ENCODE data around the gene PPP2R2C. TPM values are rescaled to one million over a fixed set of nuclear protein-coding genes. Genes with fewer than 3 reads are reported as not detected.

The PPP2R2C gene
- total RNA-seq, 2 experiments from 2014 or later, result not detected

- no peak overlapping the region for H3K4me3 Mint-ChIP-seq
- H3K4me1 Mint-ChIP-seq, result no peaks in the 10 kb centered on the region
- ChIA-PET POLR2A (no interaction called here), CTCF (no interaction called here)
- peaks cover 4% of the 10 kb centered on the region for H3K27me3 Mint-ChIP-seq
- H3K9me3 Mint-ChIP-seq, result peaks cover 2% of the 10 kb centered on the region
- H3K27ac Mint-ChIP-seq, result no peak overlapping the region
- H3K36me3 Mint-ChIP-seq (ENCODE audit: low read depth), result no peaks in the 10 kb centered on the region
- DNase-seq, result no peak
Measured at GRCh38 chr4:6415031-6415705, 57.2 kb downstream of the PPP2R2C start.

- Mint-ChIP-seq H3K9me3 (peaks cover 2% of the 10 kb centered on the region), H3K36me3 (ENCODE audit: low read depth) (no peaks in the 10 kb centered on the region), H3K27ac (no peak overlapping the region), H3K27me3 (peaks cover 4% of the 10 kb centered on the region), H3K4me1 (no peaks in the 10 kb centered on the region), H3K4me3 (no peak overlapping the region)
- DNase-seq, result no peak
- ChIA-PET CTCF (no interaction called here), POLR2A (no interaction called here)
Measured at GRCh38 chr4:6414578-6414977, 57.8 kb downstream of the PPP2R2C start.

- H3K27me3 Mint-ChIP-seq, result peaks cover 12% of the 10 kb centered on the region
- no peak overlapping the region for H3K4me3 Mint-ChIP-seq
Measured at GRCh38 chr4:6410664-6411063, 61.8 kb downstream of the PPP2R2C start.

GRCh38 chr4:6410068-6410467 lies 62.3 kb downstream of the PPP2R2C start:
- Mint-ChIP-seq H3K27me3 (peaks cover 18% of the 10 kb centered on the region), H3K36me3 (ENCODE audit: low read depth) (no peaks in the 10 kb centered on the region), H3K4me1 (no peaks in the 10 kb centered on the region), H3K4me3 (no peak overlapping the region), H3K9me3 (peaks cover 2% of the 10 kb centered on the region), H3K27ac (no peak overlapping the region)
- POLR2A ChIA-PET, result no interaction called here
- CTCF ChIA-PET, result no interaction called here
- no peak for DNase-seq

More at GRCh38 chr4:6410664-6411063, 61.8 kb downstream of the PPP2R2C start:
- no peak for DNase-seq
- no peak overlapping the region for H3K27ac Mint-ChIP-seq
- H3K4me1 Mint-ChIP-seq, result no peaks in the 10 kb centered on the region
- ChIA-PET CTCF (no interaction called here), POLR2A (no interaction called here)
- H3K36me3 Mint-ChIP-seq (ENCODE audit: low read depth), result no peaks in the 10 kb centered on the region
- H3K9me3 Mint-ChIP-seq, result peaks cover 2% of the 10 kb centered on the region

DNA sequence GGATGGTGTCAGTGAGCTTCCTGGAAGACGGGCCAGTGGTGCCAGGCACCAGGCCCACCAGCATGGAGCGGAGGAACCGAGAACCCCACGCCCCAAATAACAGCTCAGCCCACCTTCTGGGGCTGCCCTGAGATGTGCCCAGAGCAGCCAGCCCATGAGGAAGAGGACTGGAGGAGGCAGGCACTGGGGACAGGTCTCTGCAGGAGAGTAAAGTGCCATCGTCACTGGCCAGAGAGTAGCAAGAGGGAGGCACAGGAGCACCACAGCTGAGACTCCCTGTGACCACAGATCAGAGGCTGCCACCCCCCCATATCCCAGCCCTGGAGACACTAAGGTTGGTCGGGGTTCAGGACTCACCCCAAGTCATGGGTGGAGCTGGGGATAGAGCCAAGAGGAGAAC lies 63.0 kb downstream of the PPP2R2C start:
- peaks cover 25% of the 10 kb centered on the region for H3K27me3 Mint-ChIP-seq
- H3K9me3 Mint-ChIP-seq, result peaks cover 2% of the 10 kb centered on the region
- POLR2A ChIA-PET, result no interaction called here
- H3K27ac Mint-ChIP-seq, result no peak overlapping the region
- H3K36me3 Mint-ChIP-seq (ENCODE audit: low read depth), result no peaks in the 10 kb centered on the region
- H3K4me1 Mint-ChIP-seq, result no peaks in the 10 kb centered on the region
- DNase-seq, result no peak
- H3K4me3 Mint-ChIP-seq, result no peak overlapping the region
- CTCF ChIA-PET, result interaction anchor here (0.7 kb wide), 1 partner anchor 188 kb away, joined by 3 read pairs; no protein-coding TSS in a partner anchor

DNA sequence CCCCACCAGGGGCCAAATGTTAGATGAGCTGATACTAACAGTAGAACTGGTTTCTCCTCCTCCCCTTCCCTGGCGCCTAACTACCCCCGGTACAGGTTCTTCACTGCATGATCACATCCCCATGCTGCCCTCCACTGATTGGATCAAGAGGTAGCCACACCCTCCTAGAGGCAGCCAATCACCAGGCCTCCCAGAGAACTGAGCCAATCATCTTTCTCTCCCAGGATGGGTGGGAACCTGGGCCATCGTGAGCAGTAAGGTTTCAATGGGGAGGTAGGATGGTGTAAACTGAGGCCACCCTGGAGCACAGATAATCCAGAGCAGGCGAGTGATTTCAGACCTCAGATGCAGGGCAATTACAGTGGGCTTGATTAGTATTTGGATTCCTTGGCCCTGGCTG lies 64.2 kb downstream of the PPP2R2C start:
- Mint-ChIP-seq H3K9me3 (peaks cover 2% of the 10 kb centered on the region), H3K4me3 (no peak overlapping the region), H3K36me3 (ENCODE audit: low read depth) (no peaks in the 10 kb centered on the region), H3K4me1 (peaks cover 4% of the 10 kb centered on the region), H3K27me3 (peaks cover 29% of the 10 kb centered on the region), H3K27ac (no peak overlapping the region)
- POLR2A ChIA-PET, result no interaction called here
- CTCF ChIA-PET, result no interaction called here
- no peak for DNase-seq

DNA sequence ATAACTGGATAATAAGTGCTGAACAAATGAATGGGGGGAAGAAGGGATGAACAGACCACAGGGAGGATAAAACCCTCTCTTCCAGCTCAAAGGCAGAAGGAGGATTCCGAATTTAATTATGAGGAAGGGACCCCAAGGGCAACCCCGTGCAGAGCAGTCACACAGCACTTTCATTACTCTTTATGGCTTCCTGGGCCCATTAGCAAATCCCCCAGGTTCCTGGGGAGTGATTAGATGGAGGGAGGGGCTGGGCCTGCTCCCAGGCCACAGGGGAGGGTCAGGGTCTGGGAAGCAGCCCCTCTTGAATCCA lies 67.1 kb downstream of the PPP2R2C start:
- no peaks in the 10 kb centered on the region for H3K9me3 Mint-ChIP-seq
- POLR2A ChIA-PET, result no interaction called here
- no peak overlapping the region for H3K27ac Mint-ChIP-seq
- H3K27me3 Mint-ChIP-seq, result peaks cover 46% of the 10 kb centered on the region
- H3K4me1 Mint-ChIP-seq, result peaks cover 14% of the 10 kb centered on the region
- CTCF ChIA-PET, result no interaction called here
- no peaks in the 10 kb centered on the region for H3K36me3 Mint-ChIP-seq (ENCODE audit: low read depth)
- no peak for DNase-seq
- no peak overlapping the region for H3K4me3 Mint-ChIP-seq

- CTCF ChIA-PET, result no interaction called here
- H3K4me1 Mint-ChIP-seq, result peaks cover 14% of the 10 kb centered on the region
- H3K4me3 Mint-ChIP-seq, result no peak overlapping the region
- DNase-seq, result no peak
- peaks cover 48% of the 10 kb centered on the region for H3K27me3 Mint-ChIP-seq
- no peaks in the 10 kb centered on the region for H3K36me3 Mint-ChIP-seq (ENCODE audit: low read depth)
- no peak overlapping the region for H3K27ac Mint-ChIP-seq
- POLR2A ChIA-PET, result no interaction called here
- no peaks in the 10 kb centered on the region for H3K9me3 Mint-ChIP-seq
Measured at GRCh38 chr4:6404611-6405396, 67.6 kb downstream of the PPP2R2C start.

- CTCF ChIA-PET, result no interaction called here
- POLR2A ChIA-PET, result interaction anchor here (1.1 kb wide), 1 partner anchor 9 kb away, joined by 3 read pairs; no protein-coding TSS in a partner anchor
- H3K9me3 Mint-ChIP-seq, result no peaks in the 10 kb centered on the region
- DNase-seq, result no peak
- peaks cover 61% of the 10 kb centered on the region for H3K27me3 Mint-ChIP-seq
- H3K36me3 Mint-ChIP-seq (ENCODE audit: low read depth), result no peaks in the 10 kb centered on the region
- peak overlapping the region; percentile 34 for H3K4me3 Mint-ChIP-seq
- H3K27ac Mint-ChIP-seq, result no peak overlapping the region
- peaks cover 14% of the 10 kb centered on the region for H3K4me1 Mint-ChIP-seq
Measured at GRCh38 chr4:6403400-6403685, 69.1 kb downstream of the PPP2R2C start.

DNA sequence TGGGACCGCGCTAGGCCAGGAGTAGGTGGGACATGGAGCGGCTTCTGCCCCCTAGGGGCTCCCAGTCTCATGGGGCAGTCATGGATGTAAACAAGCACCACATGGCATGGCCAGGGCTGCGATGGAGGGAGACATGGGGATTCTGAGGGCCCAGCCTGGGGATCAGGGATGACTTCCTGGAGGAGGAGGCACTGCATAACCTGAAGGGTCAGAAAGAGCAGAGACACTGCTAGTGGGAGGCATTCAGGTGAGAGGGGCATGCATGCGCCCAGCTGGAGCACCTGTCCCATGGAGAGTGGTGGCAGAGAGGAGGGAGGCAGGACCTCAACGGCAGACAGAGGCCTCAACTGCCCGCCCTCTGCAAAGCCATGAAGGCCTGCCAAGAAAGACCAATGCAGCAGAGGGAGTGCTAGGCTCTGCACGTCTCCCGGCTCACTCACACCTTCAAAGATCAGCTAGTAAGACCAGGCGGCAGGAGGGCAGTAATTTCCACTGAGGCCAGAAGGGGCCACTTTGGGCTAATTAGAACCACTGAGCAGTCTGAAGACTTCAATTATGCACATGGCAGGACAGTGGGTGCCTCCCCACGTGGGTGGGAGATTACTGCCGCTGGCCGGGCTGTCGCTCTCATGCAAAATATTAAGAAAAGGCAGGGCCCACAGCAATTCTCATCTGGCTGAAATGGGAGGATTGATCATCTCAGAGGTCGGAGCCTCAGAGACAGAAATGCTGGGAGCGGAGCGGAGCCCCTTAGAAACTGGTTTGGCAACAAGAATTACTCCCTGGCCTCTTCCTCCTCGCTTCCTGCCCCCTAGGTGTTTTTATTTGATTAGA lies 69.6 kb downstream of the PPP2R2C start:
- no peak for DNase-seq
- Mint-ChIP-seq H3K27me3 (peaks cover 65% of the 10 kb centered on the region), H3K9me3 (no peaks in the 10 kb centered on the region), H3K4me1 (peaks cover 14% of the 10 kb centered on the region), H3K36me3 (ENCODE audit: low read depth) (no peaks in the 10 kb centered on the region), H3K4me3 (no peak overlapping the region), H3K27ac (no peak overlapping the region)
- ChIA-PET POLR2A (interaction anchor here (1.1 kb wide), 1 partner anchor 9 kb away, joined by 3 read pairs; no protein-coding TSS in a partner anchor), CTCF (no interaction called here)

- Mint-ChIP-seq H3K4me1 (peaks cover 14% of the 10 kb centered on the region), H3K27me3 (peaks cover 62% of the 10 kb centered on the region), H3K4me3 (no peak overlapping the region), H3K36me3 (ENCODE audit: low read depth) (no peaks in the 10 kb centered on the region), H3K27ac (no peak overlapping the region), H3K9me3 (no peaks in the 10 kb centered on the region)
- DNase-seq, result no peak
- ChIA-PET CTCF (interaction anchor here (1.2 kb wide), 1 partner anchor 71 kb away, joined by 3 read pairs; no protein-coding TSS in a partner anchor), POLR2A (no interaction called here)
Measured at GRCh38 chr4:6401797-6402196, 70.6 kb downstream of the PPP2R2C start.

DNA sequence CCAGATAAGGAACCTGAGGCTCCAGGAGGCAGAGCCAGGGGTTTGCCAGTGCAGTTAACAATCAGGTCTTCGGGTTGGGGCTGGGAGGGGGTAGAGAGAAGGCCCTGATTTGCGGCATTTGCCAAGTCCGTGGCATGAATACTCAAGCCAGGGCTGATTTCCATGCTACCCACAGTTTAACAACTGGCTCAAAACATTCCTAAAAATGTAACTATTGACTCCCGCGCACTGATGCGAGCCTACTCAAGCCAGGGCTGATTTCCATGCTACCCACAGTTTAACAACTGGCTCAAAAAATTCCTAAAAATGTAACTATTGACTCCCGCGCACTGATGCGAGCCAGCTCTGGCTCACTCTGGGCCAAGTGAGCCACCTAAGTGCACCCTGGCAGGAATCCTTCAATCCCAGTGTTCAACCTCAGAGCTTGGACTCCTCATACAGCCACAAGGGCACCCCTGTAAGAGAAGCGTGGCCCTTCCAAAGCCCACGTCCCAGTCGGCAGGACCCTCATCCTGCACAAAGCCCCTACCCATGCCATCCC lies 75.6 kb downstream of the PPP2R2C start:
- Mint-ChIP-seq H3K4me1 (peaks cover 1% of the 10 kb centered on the region), H3K4me3 (no peak overlapping the region), H3K36me3 (ENCODE audit: low read depth) (no peaks in the 10 kb centered on the region), H3K9me3 (no peaks in the 10 kb centered on the region), H3K27ac (no peak overlapping the region), H3K27me3 (peaks cover 26% of the 10 kb centered on the region)
- POLR2A ChIA-PET, result no interaction called here
- CTCF ChIA-PET, result no interaction called here
- no peak for DNase-seq

DNA sequence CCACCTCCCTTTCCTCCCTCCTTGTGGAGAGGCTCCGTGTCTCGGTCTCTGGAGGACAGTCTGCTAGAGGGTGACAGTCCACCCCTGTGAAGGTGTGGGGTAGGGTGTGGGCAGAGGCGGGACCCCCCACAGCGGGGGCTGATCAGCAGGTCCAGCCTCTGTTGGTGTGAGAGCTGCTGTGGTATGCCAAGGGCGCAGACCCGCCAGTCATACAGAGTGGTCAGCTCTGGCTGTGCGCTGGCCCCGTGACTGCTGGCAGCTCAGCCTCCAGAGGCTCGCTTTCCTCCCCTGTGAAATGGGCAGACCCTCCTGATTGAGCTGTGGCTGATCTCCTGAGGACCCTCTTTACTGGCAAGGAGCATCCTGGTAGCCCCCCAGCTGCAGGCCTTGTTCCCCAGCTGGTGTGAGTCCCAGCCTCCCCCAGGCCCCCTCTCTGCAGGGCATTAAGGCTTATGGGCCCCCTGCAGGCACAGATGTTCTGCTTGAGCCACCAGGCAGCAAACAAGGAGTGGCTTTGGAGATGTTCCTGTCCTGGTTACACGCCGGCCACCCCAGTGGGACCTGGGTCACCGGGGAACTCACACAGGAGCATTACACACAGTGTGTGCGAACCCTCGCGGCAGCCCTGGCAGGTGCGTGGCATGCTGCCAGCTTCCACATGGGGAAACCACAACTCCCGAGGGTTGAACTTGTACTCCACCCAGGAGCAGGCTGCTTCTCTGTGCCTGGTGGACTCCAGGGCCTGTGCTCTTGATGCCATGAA lies 76.8 kb downstream of the PPP2R2C start:
- peaks cover 4% of the 10 kb centered on the region for H3K4me1 Mint-ChIP-seq
- DNase-seq, result no peak
- peaks cover 26% of the 10 kb centered on the region for H3K27me3 Mint-ChIP-seq
- no peak overlapping the region for H3K27ac Mint-ChIP-seq
- H3K4me3 Mint-ChIP-seq, result no peak overlapping the region
- CTCF ChIA-PET, result no interaction called here
- H3K36me3 Mint-ChIP-seq (ENCODE audit: low read depth), result no peaks in the 10 kb centered on the region
- POLR2A ChIA-PET, result no interaction called here
- H3K9me3 Mint-ChIP-seq, result no peaks in the 10 kb centered on the region

All from activated CD4-positive, alpha-beta memory T cell treated with anti-CD3 and anti-CD28 coated beads, Interleukin-2, amount 10 ng/mL, durations not matched to agents 7 days and 5 days (primary cell).